GM12891 (cell line): ENCODE data around the gene DBR1.

Experiments
- DNase-seq: peaks from one replicate; pipeline ENCODE4 v3.0.0; 2011; ENCODE audit warnings: low spot score; ENCODE audit not compliant: insufficient read length
- FAIRE-seq: peaks from 2 replicates; lab custom pipeline; 2011; peaks lifted over from hg19 to GRCh38; lab: Jason Lieb, UNC
- PAX5 ChIP-seq: IDR thresholded peaks from 2 replicates; pipeline ENCODE4 v1.6.1; 2011; ENCODE audit warnings: low read length, moderate library complexity, mild to moderate bottlenecking; ENCODE audit not compliant: insufficient read depth, severe bottlenecking
- POLR2A ChIP-seq: IDR thresholded peaks from 2 replicates; pipeline ENCODE4 v1.6.1; 2011; ENCODE audit warnings: low read depth, low read length, control low read depth
- POLR2AphosphoS5 ChIP-seq: IDR thresholded peaks from 2 replicates; pipeline ENCODE4 v1.6.1; 2011; ENCODE audit warnings: low read depth, low read length, control low read depth
- POU2F2 ChIP-seq: IDR thresholded peaks from 2 replicates; pipeline ENCODE4 v1.6.1; 2011; ENCODE audit warnings: low read depth, mild to moderate bottlenecking, control low read depth, low read length, moderate library complexity
- SPI1 ChIP-seq: IDR thresholded peaks from 2 replicates; pipeline ENCODE4 v1.6.1; 2011; ENCODE audit warnings: low read depth, low read length, control low read depth
- TAF1 ChIP-seq: IDR thresholded peaks from 2 replicates; pipeline ENCODE4 v1.6.1; 2011; ENCODE audit warnings: low read depth, low read length, control low read depth

DBR1 gene

GRCh38 chr3:138127636-138128365 is 46.9 kb downstream of the DBR1 start:
- no peak for TF ChIP-seq POLR2AphosphoS5
- TF ChIP-seq POLR2A: no peak
- TF ChIP-seq PAX5: no peak
- TF ChIP-seq POU2F2: no peak
- no peak for TF ChIP-seq SPI1
- TF ChIP-seq TAF1: no peak
- DNase-seq: no peak
- no peak for FAIRE-seq

- no peak for TF ChIP-seq POLR2A
- no peak for TF ChIP-seq POU2F2
- no peak for TF ChIP-seq TAF1
- TF ChIP-seq POLR2AphosphoS5: no peak
- no peak for TF ChIP-seq PAX5
- no peak for TF ChIP-seq SPI1
- FAIRE-seq: no peak
- no peak for DNase-seq
Observed at GRCh38 chr3:138125548-138126221, 49.0 kb downstream of the DBR1 start.

GRCh38 chr3:138124706-138125355 is 49.9 kb downstream of the DBR1 start:
- DNase-seq: no peak
- no peak for FAIRE-seq
- no peak for TF ChIP-seq POLR2AphosphoS5
- no peak for TF ChIP-seq TAF1
- TF ChIP-seq PAX5: no peak
- no peak for TF ChIP-seq POLR2A
- TF ChIP-seq POU2F2: no peak
- TF ChIP-seq SPI1: no peak

GRCh38 chr3:138124188-138124587 is 50.5 kb downstream of the DBR1 start:
- no peak for TF ChIP-seq PAX5
- no peak for FAIRE-seq
- no peak for DNase-seq

GRCh38 chr3:138119423-138119766 is 55.3 kb downstream of the DBR1 start:
- no peak for TF ChIP-seq POLR2AphosphoS5
- TF ChIP-seq POU2F2: no peak
- TF ChIP-seq POLR2A: no peak
- TF ChIP-seq SPI1: no peak
- TF ChIP-seq PAX5: no peak
- TF ChIP-seq TAF1: no peak
- FAIRE-seq (no peak), DNase-seq (no peak)

GRCh38 chr3:138118612-138119422 is 55.9 kb downstream of the DBR1 start:
- FAIRE-seq (peak; percentile 63), DNase-seq (peak; percentile 34)
- peak; percentile 20; the same call in 1 of the 2 replicates for TF ChIP-seq SPI1
- no peak for TF ChIP-seq PAX5

GRCh38 chr3:138114988-138115971 is 59.4 kb downstream of the DBR1 start, which contains the start of gene DZIP1L:
TSS of gene DZIP1L (minus strand) at chr3:138115608. CDS start at chr3:138103971, 11,637 bp downstream.
- TF ChIP-seq TAF1: no peak
- no peak for TF ChIP-seq POU2F2
- no peak for TF ChIP-seq POLR2AphosphoS5
- no peak for TF ChIP-seq PAX5
- TF ChIP-seq POLR2A: no peak
- TF ChIP-seq SPI1: no peak
- peak; percentile 58 for DNase-seq
- FAIRE-seq: peak; percentile 43

- FAIRE-seq (no peak), DNase-seq (no peak)
- TF ChIP-seq SPI1: no peak
- TF ChIP-seq POLR2AphosphoS5: no peak
- TF ChIP-seq POU2F2: no peak
- no peak for TF ChIP-seq PAX5
- no peak for TF ChIP-seq TAF1
- TF ChIP-seq POLR2A: no peak
Observed at GRCh38 chr3:138114431-138114918, 60.2 kb downstream of the DBR1 start.
